ENCODE measurements around the gene PTGR1. TPM values are rescaled to one million over a fixed set of nuclear protein-coding genes. Genes with fewer than 3 reads are reported as not detected.

The PTGR1 gene
- total RNA-seq, 4 donors from 2014 or later = 2.6 to 90.0 (median 51.6) TPM

DNA sequence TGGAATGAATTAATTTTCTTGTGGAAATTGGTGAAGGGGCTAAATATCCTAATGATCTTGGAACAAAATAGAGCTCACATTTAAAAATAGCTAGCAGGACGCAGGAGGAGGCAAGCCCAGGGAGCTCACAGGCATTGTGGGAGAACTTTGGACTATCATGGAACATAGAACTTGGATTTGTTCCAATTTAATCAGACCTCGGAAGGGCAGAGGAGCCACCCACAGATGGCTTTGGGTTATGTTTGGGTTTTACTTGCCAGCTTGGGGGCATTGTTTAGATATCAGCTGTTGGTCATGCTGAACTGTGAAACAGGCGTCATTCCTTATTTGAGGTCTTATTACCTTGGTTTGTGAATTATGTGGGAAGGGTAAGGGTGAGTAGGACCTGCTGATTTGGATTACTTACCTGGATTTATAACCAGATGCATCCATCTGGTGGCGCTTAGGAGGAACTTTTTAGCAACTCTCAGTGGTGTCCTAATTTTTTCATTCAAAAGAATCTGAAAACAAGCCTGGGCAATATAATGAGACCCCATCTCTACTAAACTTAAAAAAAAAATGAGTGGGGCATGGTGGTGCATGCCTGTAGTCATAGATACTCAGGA lies 14.1 kb upstream of the PTGR1 start:
- Histone ChIP-seq H3K4me1 (peaks cover 0 to 11% (median 3%) of the 10 kb centered on the region in 4 donors), H3K27ac (no peak overlapping the region), H3K9me3 (no peaks in the 10 kb centered on the region), H3K4me3 (no peak overlapping the region), H3K36me3 (no peaks in the 10 kb centered on the region), H3K27me3 (peaks cover 4% of the 10 kb centered on the region)
- in situ Hi-C loops (cut with MboI; ENCODE audit: low pct_ligation_motif_present in 1 of 4, low pct_unique_long_range_greater_than_20kb in 1 of 4, low sequenced_read_pairs in 3 of 4) (loop anchor here in 1 of 4 donors (25.0 kb wide), 1 partner anchor 449 kb away; no protein-coding TSS in a partner anchor), intact Hi-C loops (cut with DNase I; ENCODE audit: low total_unique reads) (no loop called here)
- 28 to 39% methylated on average over 2 to 4 of the region's 4 CpGs for WGBS, 2 donors (ENCODE audit: low coverage in 1 of 2)
- TF ChIP-seq POLR2A (IDR thresholded peaks at IDR 0.05) (no peak), EP300 (IDR thresholded peaks at IDR 0.05; ENCODE audit: low read depth) (no peak), CTCF (IDR thresholded peaks at IDR 0.05) (peak in 1 of 5 experiments; percentile 41), POLR2AphosphoS5 (IDR thresholded peaks at IDR 0.05) (peak in 1 of 3 donors; percentile 23)
- peak; percentile 35 for DNase-seq

DNA sequence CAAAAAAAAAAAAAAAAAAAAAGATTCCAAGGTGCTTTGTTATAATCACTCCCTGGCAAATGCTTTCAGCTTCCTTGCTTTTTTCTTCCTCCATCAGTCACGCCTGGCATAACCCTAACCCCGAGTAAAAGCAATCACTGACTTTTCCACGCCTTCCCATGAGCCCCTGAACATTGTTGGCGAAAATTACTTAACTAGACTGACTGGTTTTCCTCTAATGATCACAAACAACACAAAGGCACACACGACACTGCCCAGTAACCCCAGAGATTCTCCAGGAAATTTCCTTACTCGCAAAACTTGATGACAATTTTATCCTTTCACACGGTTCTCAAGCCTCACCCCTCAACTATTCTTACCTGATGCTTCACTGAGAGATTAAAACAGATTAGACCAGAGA lies 11.4 kb upstream of the PTGR1 start:
- 44 to 69% methylated on average over 7 of the region's 7 CpGs for WGBS, 2 donors (ENCODE audit: low coverage in 1 of 2)
- DNase-seq = no peak
- peaks cover 7% of the 10 kb centered on the region for H3K27me3 ChIP-seq
- no peaks in the 10 kb centered on the region for H3K36me3 ChIP-seq
- TF ChIP-seq CTCF (IDR thresholded peaks at IDR 0.05) = no peak
- no peak for TF ChIP-seq EP300 (IDR thresholded peaks at IDR 0.05; ENCODE audit: low read depth)
- peaks cover 0 to 11% (median 3%) of the 10 kb centered on the region in 4 donors for H3K4me1 ChIP-seq
- in situ Hi-C loops (cut with MboI; ENCODE audit: low pct_ligation_motif_present in 1 of 4, low pct_unique_long_range_greater_than_20kb in 1 of 4, low sequenced_read_pairs in 3 of 4) (loop anchor here in 1 of 4 donors (25.0 kb wide), 1 partner anchor 451 kb away; no protein-coding TSS in a partner anchor), intact Hi-C loops (cut with DNase I; ENCODE audit: low total_unique reads) (no loop called here)
- H3K9me3 ChIP-seq = no peaks in the 10 kb centered on the region
- no peak overlapping the region for H3K4me3 ChIP-seq
- H3K27ac ChIP-seq = no peak overlapping the region

- Histone ChIP-seq H3K27me3 (peaks cover 7% of the 10 kb centered on the region), H3K36me3 (no peaks in the 10 kb centered on the region), H3K9me3 (no peaks in the 10 kb centered on the region), H3K4me1 (peaks cover 0 to 12% (median 3%) of the 10 kb centered on the region in 4 donors), H3K27ac (no peak overlapping the region), H3K4me3 (no peak overlapping the region)
- 51 to 100% methylated on average over 1 to 5 of the region's 5 CpGs for WGBS, 2 donors (ENCODE audit: low coverage in 1 of 2)
- in situ Hi-C loops (cut with MboI; ENCODE audit: low pct_ligation_motif_present in 1 of 4, low pct_unique_long_range_greater_than_20kb in 1 of 4, low sequenced_read_pairs in 3 of 4) (loop anchor here in 1 of 4 donors (25.0 kb wide), 1 partner anchor 452 kb away; no protein-coding TSS in a partner anchor), intact Hi-C loops (cut with DNase I; ENCODE audit: low total_unique reads) (no loop called here)
- TF ChIP-seq CTCF (IDR thresholded peaks at IDR 0.05) (no peak), POLR2AphosphoS5 (IDR thresholded peaks at IDR 0.05) (no peak), POLR2A (IDR thresholded peaks at IDR 0.05) (no peak), EP300 (IDR thresholded peaks at IDR 0.05; ENCODE audit: low read depth) (no peak)
- no peak for DNase-seq
Measured at GRCh38 chr9:111610149-111610548, 10.7 kb upstream of the PTGR1 start.

DNA sequence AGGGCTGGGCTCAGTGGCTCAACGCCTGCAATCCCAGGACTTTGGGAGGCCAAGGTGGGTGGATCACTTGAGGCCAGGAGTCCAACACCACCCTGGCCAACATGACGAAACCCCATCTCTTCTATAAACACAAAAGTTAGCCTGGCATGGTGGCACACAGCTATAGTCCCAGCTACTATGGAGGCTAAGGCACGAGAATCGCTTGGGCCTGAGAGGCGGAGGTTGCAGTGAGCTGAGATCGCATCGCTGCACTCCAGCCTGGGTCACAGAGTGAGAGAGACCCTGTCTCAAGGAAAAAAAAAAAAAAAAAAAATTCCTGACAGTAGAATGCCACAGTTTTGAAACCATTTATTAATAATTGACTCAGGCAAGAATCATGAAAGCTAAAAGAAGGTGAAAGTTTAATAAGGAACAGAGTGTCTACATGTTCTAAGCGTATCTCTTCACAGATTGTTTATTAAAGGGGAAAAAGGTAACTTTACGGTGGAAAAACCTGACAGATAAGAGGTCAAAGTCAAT lies 5.7 kb upstream of the PTGR1 start:
- H3K4me3 ChIP-seq = no peak overlapping the region
- peaks cover 7% of the 10 kb centered on the region for H3K27me3 ChIP-seq
- H3K9me3 ChIP-seq = no peaks in the 10 kb centered on the region
- TF ChIP-seq EP300 (IDR thresholded peaks at IDR 0.05; ENCODE audit: low read depth) (no peak), CTCF (IDR thresholded peaks at IDR 0.05) (no peak), POLR2AphosphoS5 (IDR thresholded peaks at IDR 0.05) (no peak), POLR2A (IDR thresholded peaks at IDR 0.05) (no peak)
- in situ Hi-C loops (cut with MboI; ENCODE audit: low pct_ligation_motif_present in 1 of 4, low pct_unique_long_range_greater_than_20kb in 1 of 4, low sequenced_read_pairs in 3 of 4) = loop anchor here in 1 of 4 donors (25.0 kb wide), 1 partner anchor 457 kb away; no protein-coding TSS in a partner anchor
- no peak overlapping the region for H3K27ac ChIP-seq
- intact Hi-C loops (cut with DNase I; ENCODE audit: low total_unique reads) = no loop called here
- H3K4me1 ChIP-seq = peaks cover 0 to 3% (median 0%) of the 10 kb centered on the region in 4 donors
- 79 to 86% methylated on average over 9 of the region's 9 CpGs for WGBS, 2 donors (ENCODE audit: low coverage in 1 of 2)
- H3K36me3 ChIP-seq = no peaks in the 10 kb centered on the region
- DNase-seq = peak; percentile 25
